Activated effector memory CD4-positive, alpha-beta T cell treated with anti-CD3 and anti-CD28 coated beads, Interleukin-2, amount 50 U/mL, for 16 hours (primary cell): ENCODE measurements around the gene SLIT3.

ENCODE experiments used
- DNase-seq: peaks from one replicate; pipeline ENCODE4 v3.0.0-alpha.2; 2020

SLIT3 gene

DNA sequence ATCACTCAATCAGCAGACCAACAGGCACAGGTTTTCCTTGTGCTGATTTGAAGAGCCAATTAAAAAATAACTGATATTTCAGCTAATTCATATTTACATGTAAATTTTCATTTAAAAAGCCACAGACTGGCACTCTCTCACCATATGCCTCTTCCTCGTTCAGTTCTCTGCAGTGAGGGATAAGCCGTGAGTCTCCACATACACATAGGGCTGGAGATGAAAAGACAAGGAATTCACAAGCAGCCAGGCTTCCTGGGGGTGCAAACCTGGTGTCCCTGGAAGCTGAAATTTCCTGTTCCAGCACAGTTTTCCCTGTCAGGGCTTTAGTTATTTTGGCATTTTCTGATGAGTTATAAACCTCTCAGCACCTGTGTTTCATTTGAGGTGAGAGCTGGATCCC is 397.9 kb downstream of the SLIT3 start:
- no peak for DNase-seq

DNA sequence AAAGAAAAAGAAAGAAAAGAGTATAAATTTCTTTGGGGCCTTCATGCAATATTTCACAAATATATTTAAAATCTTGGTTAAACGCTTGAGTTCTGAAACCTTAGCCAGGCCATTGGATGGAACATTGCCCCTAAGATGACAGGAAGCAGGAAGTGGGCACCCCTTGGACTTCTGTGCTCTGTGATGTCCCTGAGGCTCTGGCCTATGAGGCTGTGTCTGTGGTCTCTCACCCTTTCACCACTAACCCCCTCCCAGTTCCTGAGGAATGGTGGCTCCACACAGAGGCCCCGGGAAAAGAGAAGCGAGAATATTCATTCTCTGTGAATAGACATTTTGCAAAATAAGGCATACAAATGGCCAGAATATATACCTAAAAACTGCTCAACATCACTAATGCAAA is 401.3 kb downstream of the SLIT3 start:
- DNase-seq: no peak

DNA sequence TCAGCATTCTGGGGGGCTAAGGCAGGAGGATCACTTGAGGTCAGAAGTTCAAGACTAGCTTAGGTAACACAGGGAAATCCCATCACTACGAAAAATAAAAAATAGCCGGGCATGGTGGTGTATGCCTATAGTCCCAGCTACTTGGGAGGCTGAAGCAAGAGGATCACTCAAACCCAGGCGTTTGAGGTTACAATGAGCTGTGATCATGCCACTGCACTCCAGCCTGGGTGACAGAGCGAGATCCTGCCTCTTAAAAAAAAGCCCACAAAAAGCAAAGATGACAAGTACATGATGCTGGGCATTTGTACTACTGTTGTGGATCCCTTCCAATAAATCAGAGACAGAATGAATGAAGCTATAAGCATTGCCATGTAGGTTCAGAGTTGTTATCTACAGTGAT is 401.7 kb downstream of the SLIT3 start:
- no peak for DNase-seq

DNA sequence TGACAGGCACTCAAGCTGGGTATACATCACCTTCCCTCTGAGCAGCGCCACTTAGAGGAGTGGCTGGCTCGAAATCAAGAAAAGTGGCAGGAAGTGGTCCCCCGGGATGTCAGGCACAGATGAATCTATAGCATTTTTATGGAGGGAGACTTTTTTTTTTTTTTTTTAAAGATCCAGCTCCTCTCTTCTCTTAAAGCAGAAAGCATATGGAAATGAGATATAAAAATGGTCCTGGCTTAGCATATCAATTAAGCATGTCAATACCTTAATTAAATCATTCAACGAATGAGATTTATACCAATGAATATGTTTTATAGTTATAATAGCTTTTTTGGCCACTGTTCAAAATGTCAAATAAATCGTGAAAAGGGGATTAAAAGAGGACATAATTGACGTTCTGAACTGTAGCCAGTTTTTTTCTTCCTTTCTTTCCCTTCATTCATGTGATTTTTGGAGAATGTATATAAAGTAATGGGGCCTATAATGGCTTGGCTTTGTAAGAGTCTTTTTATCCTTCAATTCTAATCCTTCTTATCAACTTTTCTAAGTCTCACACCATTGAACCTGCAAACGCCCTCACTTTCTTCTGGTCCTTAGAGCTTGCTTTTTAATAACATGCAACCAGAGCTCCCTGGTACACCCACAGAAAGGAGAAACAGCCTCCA is 402.6 kb downstream of the SLIT3 start:
- no peak for DNase-seq

DNA sequence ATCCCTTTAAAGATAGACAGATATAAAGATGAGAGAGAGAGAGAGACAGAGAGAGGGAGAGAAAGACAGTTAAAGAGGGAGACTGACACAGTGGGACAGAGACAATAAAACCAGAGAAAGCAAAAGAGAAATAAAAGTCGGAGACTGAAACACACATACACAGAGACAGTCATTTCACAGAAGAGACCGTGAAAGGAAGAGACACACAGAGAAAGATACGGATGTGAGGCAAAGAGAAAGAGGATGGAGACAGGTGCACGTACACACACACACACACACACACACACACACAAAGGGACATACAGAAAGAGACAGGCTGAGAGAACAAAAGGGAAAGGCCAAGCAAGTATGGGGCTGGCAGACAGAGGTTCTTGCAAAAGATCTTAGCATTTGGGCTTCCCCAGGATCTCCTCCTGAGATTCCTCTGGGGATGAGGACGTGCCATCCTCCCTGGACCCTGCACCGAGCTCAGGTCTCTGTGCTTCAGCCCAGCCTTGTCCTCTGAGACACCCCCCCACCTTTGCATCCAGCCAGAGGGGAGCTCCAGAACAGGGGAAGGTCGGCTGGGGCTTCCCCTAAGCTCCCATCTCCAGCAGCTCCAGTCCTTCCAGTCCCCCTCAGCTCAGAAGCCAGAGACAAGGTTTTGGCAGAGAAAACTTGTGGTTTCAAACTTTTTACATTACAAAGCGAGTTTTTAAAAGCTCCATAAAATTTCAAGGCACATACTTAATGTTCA is 403.4 kb downstream of the SLIT3 start:
- DNase-seq: no peak

DNA sequence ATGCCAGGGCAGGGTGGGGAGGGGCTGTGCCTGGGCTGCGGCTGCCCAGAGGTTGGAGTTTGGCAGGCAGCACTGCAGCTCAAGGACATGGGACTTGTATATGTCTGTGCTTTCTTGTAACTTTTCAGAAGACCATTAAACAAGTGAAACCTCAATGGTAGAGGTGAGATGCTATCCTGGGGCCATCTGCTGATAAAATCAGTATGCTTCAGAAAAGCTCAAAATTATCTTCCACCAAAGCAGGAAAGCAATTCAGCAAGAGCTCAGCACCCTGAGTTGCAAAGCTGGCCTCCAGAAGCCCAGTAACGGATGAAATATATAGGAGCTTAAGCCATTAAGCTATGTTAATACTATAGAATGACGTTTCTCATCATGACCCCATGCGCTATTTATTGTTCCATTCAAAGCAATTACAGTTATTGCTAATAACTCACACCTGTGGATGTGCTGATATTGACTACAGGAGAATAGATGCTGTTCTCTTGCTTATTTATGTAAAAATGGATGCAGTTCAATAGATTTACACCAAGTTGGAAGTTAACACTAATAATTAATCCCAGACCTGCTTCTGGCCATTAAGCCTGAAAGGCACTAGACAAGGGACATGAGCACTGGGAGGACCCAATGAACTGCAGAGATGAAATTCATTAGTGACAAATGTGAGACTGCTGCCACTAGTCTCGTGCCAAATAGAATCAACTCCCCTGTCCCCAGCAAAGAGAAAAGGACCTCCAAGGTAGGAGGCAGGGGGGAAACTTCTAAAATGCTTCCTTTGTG is 405.5 kb downstream of the SLIT3 start:
- DNase-seq: no peak

DNA sequence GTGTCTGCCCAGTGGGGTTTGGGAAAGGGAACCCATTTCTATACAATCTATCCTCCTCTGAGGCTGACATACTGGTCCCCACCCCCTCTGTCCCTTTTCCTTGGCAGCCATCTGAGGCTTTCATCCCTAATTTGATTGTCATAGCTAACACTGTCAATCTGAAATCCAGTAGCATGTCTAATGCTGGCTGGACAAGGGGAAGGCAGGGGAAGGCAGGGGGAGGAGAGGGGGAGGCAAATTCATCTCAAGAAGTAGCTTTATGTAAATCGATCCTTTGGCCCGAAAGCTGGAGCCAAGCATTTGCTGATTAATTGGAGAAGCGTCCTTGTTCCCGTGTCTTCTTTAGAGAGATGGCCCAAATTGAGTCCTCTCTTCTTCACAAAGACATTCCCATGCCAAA is 407.7 kb downstream of the SLIT3 start:
- no peak for DNase-seq

DNA sequence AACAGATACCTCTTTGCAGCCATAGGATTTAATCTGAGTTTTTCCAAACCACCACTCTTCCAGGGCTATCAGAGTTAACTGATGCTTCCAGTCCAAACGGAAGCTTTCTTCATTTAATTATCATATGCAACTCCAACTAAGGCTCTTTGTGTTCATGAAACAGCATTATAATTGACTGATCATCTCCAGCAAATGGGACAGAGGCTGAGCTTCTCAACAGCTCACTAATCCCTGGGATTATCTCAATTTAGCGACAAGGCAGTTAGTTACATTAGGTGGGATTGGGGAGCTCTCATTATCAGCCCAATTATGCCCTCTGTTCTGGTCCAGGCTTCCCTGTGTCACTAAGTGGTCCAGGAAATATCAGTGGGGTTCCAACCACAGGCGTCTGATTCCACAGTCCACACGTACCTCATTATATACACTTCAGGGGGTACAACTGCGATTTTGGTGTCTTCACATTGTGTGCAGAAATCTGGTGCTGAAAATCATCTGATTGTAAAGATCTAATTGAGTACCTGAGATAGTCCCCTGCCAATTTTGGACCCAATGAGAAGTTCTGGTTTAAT is 408.2 kb downstream of the SLIT3 start:
- DNase-seq: no peak

DNA sequence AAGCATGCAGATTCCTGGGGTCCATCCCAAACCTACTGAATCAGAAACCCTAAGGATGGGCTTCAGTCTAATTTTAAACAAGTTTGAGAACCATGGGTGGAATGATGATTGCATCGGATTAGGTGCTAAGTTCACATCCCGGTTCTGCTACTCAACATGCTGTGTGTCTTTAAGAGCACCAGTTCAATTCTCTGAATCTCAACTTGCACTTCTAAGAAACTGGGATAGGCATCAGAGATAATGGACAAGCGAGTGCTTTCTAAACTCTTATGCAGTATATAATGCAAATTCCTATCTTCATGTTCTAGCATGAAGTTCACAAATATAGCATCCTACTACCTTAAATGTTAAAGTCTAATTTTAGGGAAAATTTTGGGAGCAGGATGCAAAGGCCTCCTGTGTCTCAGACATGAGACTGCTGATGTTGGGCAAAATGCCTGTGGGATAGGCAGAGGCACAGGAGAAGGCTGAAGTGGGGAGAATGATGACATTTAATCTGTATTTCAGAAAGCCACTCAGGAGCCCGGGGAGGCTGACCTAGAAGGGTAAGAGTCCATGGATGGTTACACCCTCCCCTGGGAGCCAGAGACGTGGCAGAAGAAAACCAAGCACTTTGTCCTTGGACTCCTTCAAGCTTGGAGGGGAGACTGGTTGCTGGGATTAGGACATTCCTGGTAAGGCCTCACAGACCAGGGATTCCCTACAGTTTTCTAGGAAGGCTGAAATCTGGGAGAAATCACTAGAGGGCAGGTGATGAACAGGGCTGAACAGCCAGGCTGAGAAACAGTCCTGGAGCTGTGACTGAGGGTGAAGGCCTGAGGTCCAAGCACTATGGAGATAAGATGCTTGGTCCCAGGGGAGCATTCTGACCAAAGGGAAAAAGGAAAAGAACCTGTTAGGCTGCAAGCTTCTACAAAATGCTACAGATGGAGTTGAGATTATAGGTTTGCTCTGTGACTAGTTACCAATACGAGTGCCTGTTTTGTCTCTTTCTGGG is 409.8 kb downstream of the SLIT3 start:
- DNase-seq: no peak

DNA sequence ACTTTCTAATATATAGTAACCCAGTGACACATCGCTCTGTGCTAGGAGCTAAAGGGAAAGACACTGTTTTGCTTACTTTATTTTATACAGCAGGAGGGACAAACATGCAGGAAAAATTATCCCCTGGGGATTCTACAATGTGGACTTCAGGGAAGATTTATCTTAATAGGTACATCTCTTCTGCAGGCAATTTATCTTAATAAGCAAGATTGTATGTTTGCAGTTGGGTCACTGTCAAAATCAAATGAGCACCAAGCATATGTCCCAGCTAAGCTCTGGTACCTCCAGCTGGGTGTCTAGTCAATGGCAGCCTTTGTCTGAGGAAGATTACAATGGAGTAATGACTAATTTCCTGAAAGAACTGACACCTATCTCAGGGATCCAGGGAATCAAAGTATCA is 411.9 kb downstream of the SLIT3 start:
- no peak for DNase-seq

DNA sequence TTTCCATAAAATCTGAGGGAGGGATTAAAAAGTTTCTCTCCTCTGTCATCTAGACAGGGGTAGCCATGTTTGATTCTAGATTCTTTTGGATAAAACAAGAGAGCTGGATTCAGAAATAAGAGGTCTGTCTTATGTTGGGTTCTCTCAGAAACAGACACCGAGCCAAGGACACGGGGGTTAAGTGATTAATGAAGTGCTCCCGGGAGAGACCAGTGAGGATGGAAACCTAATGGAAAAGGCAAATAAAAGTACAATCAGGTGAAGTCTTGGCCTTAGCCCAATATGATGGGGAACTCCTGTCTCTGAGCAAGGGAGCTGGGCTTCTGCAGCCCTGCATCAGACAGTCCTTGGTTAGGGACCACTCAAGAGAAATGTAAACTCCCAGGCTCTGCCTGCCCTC is 413.0 kb downstream of the SLIT3 start:
- no peak for DNase-seq

DNA sequence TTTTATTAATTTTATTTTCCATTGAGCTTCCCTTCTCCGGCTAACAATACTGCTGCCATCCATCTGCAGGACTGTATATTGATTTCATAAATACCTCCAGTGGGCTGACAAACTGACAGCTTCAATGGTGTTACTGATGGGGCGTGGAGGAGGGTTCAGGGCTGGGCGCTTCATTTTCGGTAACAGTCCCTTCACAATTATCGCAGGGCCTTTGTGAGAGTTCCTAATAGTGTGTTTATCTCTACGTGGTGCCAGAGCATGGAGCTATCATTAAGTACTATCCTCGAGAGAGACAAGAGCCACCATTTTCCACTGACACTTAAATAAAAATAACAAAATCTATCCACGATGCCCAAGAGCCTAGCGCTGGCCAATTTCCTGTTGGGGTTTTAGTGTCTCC is 414.8 kb downstream of the SLIT3 start:
- no peak for DNase-seq

DNA sequence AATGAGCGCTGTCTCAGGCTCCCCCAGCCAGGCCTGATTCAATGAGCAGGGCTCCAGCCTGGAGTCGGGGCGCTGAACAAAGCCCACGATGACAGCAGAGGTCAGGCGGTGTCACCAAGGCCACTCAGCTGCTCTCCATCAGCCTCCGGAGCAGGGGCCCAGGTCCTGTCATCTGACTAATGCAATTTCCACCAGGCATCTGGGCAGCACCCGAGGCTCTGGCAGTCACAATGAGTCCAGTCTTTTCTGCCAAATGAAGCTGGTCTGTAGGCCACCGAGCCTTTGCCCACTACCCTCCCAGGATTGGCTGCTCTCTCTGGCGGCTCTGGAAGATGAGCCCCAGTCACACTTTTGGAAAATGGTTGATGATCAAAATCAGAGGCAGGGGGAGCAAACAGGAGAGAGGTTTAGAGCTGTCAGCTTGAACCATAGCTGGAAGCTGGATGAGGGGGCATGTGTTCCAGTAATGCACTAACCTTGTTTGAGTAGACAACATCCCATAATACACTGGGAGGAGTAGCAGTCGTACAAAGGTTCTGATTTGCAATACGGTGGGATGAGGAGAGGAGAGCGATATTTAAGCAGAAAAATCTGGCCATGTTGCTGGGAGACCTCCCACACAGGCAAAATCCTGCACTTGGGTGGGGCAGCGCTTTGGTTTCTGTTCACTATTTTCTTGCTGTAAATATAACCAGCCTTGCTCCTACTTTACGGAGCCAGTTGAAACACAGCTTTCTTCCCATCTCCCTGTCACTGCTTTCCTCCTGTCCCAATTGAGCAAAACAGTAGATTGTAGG is 415.4 kb downstream of the SLIT3 start:
- no peak for DNase-seq

DNA sequence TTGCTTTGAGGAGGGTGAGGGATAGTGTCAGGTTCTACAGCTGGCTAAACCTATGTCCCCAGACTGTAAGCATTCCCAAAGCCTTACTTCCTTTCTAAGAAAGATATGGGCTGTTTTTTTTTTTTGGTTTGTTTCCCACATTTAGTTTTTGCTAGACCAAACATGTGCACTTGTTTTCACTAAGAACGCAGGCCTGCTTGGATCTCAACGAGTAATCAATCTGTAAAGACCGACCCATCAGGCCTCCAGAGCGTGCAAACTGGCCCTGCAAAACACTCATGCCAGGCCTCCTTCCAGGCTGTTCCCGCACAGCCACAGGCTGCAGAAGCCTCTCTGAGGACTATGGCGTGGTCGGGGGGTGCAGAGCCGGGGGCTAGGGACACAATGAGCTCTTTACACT is 416.9 kb downstream of the SLIT3 start:
- DNase-seq: no peak

DNA sequence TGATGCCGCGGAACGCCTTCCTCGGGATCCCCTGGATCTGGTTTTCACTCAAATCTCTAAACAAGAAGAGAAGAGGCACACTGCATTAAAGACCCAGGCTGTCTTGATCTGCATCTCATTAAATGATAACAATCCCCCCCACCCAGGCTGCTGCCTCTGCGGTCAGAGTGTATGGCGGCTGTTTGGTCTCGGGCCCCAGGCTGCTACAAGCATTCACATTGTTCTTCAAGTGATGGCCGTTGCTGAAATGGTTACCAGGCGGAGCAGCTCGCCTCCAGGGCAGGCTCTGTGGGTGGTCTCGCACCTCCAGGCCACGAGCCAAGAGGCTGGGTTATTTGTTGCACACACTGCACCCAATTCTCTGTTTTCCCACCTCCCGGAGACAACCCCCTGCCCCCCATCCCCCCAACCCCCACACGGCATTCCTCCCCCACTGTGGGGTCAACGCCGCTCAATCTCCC is 417.6 kb downstream of the SLIT3 start:
- DNase-seq: no peak

DNA sequence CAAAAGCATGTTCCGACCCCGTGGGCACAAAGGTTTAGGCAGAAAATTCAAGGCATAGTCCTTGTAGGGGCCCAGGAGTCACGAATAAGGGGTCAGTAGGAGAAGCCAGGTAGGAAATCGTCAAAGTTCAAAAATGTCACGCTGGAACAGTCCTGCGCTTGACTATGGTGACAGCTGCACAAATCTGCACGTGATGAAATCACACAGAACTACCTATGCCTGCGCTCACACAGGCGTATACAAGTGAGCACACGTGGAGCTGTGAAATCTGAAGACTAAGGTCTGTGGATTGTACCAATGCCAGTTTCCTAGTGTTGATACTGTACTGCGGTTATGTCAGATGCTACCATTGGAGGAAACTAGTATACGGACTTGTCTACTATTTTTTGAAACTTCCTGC is 418.7 kb downstream of the SLIT3 start:
- no peak for DNase-seq

DNA sequence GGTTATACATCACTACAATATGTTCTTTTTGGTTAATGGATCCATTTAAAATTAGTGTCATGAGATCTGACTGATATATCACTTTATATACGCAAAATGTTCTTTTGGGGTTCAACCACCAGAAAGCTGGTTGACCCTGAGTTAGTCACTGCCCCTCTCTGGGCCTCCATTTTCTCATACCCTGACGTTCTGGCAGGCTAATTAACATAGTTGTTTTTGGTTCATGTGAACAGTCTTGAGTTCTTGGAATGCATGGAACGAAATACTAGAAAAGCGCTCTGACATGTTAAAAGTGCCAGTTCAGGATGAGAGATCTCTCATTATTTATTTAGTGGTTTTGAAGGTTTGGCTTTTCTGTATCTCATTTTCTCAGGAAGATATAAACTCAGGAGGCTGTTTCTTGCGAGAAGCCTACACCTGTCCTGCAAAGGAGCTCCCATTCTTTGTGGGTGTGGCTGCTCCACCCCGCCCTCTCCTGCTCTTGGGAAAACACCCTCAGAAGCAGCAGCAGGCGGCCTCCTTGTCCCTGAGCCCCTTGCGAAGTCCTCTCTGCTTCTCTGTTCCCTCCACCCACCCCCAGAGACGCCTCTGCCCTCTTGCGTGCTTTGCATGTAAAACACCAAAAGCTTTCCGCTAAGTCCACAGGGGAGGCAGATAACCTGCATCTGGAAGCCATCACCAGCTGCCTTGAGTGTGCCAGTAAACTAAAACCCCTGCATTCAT is 419.4 kb downstream of the SLIT3 start:
- DNase-seq: no peak

DNA sequence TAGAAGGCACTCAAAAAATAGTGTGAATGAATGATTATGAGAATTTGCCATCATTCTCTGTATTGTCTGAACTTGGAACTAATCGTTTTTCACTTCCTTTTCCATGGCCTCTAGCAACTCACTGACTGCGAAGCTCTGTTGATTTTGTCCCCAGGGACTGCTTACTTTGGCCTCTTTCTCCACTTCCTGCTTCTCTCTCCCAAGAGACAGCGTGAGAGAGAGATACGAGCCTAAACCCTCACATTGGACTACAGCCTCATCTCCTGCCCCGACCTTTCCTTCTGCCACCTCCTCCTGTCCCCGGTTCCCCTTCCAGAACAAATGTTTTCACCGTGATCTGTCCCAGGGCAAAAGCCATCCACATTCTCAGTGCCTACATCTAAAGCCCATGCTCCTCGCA is 421.0 kb downstream of the SLIT3 start:
- DNase-seq: no peak

DNA sequence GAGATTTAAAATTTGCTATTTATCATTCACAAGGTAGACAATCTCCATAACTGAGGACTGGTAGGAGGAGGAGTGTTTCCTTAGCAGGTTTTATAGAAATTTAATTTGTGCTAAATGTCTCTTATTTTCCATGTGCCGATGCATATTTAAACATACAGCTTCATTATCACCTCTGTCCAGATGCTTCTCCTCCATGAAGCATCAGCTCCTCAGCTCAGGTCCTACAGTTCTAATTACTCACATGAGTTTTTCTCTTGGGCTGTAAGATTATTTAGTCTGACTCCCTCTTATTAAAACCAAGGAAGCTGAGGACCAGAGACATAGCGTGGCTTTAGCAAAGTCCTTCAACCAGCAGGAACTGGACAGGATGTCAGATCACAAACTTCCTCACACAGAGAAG is 421.6 kb downstream of the SLIT3 start:
- DNase-seq: no peak

DNA sequence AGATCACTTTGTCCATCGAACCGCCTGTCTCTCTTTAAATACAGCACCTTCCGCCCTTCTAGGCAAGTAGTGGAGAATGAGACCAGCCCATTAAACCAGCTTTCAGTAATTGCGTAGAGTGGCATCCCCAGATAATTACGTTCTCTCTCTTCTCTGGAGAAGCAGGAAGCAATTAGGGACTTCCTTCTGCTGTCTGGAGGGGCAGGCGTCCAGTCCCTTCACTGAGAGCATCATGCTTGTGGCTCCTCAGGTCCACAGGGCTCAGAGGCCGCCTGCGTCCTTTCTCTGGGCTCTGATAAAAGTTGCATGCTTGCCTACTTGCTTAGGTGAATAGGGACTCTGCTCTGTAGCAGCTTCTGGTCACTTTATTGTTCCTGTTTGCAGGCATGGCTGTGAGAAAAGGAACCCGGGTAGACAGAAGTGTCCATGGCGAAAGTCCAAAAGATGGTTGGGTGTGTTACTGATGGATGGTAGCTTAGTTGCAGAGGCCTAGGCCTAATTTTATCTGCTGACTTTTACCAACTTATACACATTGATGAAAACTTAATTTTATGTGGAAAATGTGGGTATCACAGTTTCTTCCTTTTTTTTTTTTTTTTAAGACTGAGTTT is 422.7 kb downstream of the SLIT3 start:
- DNase-seq: no peak
